ENCODE measurements around the gene DEPDC1.

DNA sequence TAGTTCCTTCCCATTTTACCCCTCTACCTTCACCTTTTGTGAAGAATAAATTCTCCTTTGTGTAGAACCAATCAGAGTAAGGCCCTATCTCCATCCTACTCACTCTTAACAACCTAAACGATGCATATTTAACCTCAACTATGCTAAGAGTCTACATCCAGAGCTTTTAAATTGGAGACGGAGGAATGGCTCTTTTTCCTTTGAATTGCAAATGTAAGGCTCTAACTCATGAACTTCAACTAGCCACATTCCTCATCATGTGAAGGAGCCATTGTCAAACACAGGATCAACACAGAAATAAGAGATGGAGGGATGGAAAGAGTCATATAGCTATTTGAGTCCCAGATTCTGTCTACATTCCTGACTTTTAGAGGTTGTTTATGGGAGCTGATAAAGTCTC, 18.2 kb downstream of the DEPDC1 start:
- TF ChIP-seq CTCF (conservative IDR thresholded peaks at IDR 0.05), result no peak
- TF ChIP-seq EZH2 (IDR thresholded peaks at IDR 0.05; ENCODE audit: low read depth), result no peak
